Measurements from ENCODE around the gene ADD1. TPM values are rescaled to one million over a fixed set of nuclear protein-coding genes. Genes with fewer than 3 reads are reported as not detected.

Gene ADD1
- total RNA-seq, 1 experiment from 2014 or later, result 232 TPM

- DNase-seq (ENCODE audit: low spot score), result no peak
- Histone ChIP-seq H3K27me3 (replicated peaks; ENCODE audit: insufficient read depth, low read depth, low read length, poor library complexity) (no peaks in the 10 kb centered on the region), H3K4me1 (ENCODE audit: insufficient read depth, low read length, poor library complexity, severe bottlenecking) (peaks cover 15% of the 10 kb centered on the region), H3K4me3 (ENCODE audit: low read depth, low read length, poor library complexity, severe bottlenecking) (no peak overlapping the region), H3K27ac (ENCODE audit: low read depth, low read length, poor library complexity, severe bottlenecking) (peak overlapping the region; percentile 18), H3K9me3 (ENCODE audit: low read depth, low read length, poor library complexity, severe bottlenecking) (peaks cover 8% of the 10 kb centered on the region), H3K36me3 (ENCODE audit: insufficient read depth, low read length, poor library complexity, severe bottlenecking) (no peaks in the 10 kb centered on the region)
- CTCF ChIA-PET, result no interaction called here
- POLR2A ChIA-PET (ENCODE audit: low non-redundant PET), result no interaction called here
- no TSS peak for BruUV-seq (replicated peaks)
- TF ChIP-seq EZH2 (IDR thresholded peaks at IDR 0.05; ENCODE audit: borderline replicate concordance, low read depth, low read length, poor library complexity, severe bottlenecking) (no peak), CTCF (conservative IDR thresholded peaks at IDR 0.05; ENCODE audit: low read depth, low read length) (no peak)
- intact Hi-C loops (cut with micrococcal nuclease; ENCODE audit: unreplicated experiment), result no loop called here
Observed at GRCh38 chr4:2812612-2813354, 30.9 kb upstream of the ADD1 start.

GRCh38 chr4:2813446-2814405 is 29.9 kb upstream of the ADD1 start:
- H3K4me1 ChIP-seq (ENCODE audit: insufficient read depth, low read length, poor library complexity, severe bottlenecking), result peaks cover 15% of the 10 kb centered on the region
- intact Hi-C loops (cut with micrococcal nuclease; ENCODE audit: unreplicated experiment), result no loop called here
- DNase-seq (ENCODE audit: low spot score), result no peak
- no TSS peak for BruUV-seq (replicated peaks)
- POLR2A ChIA-PET (ENCODE audit: low non-redundant PET), result no interaction called here
- H3K4me3 ChIP-seq (ENCODE audit: low read depth, low read length, poor library complexity, severe bottlenecking), result no peak overlapping the region
- TF ChIP-seq EZH2 (IDR thresholded peaks at IDR 0.05; ENCODE audit: borderline replicate concordance, low read depth, low read length, poor library complexity, severe bottlenecking) (no peak), CTCF (conservative IDR thresholded peaks at IDR 0.05; ENCODE audit: low read depth, low read length) (no peak)
- no peaks in the 10 kb centered on the region for H3K36me3 ChIP-seq (ENCODE audit: insufficient read depth, low read length, poor library complexity, severe bottlenecking)
- CTCF ChIA-PET, result no interaction called here
- H3K27ac ChIP-seq (ENCODE audit: low read depth, low read length, poor library complexity, severe bottlenecking), result no peak overlapping the region
- H3K9me3 ChIP-seq (ENCODE audit: low read depth, low read length, poor library complexity, severe bottlenecking), result peaks cover 8% of the 10 kb centered on the region
- no peaks in the 10 kb centered on the region for H3K27me3 ChIP-seq (replicated peaks; ENCODE audit: insufficient read depth, low read depth, low read length, poor library complexity)

GRCh38 chr4:2814627-2815270 is 28.9 kb upstream of the ADD1 start:
- POLR2A ChIA-PET (ENCODE audit: low non-redundant PET), result no interaction called here
- intact Hi-C loops (cut with micrococcal nuclease; ENCODE audit: unreplicated experiment), result no loop called here
- CTCF ChIA-PET, result no interaction called here
- BruUV-seq (replicated peaks), result no TSS peak
- Histone ChIP-seq H3K9me3 (ENCODE audit: low read depth, low read length, poor library complexity, severe bottlenecking) (peaks cover 8% of the 10 kb centered on the region), H3K36me3 (ENCODE audit: insufficient read depth, low read length, poor library complexity, severe bottlenecking) (no peaks in the 10 kb centered on the region), H3K4me1 (ENCODE audit: insufficient read depth, low read length, poor library complexity, severe bottlenecking) (peaks cover 15% of the 10 kb centered on the region), H3K27me3 (replicated peaks; ENCODE audit: insufficient read depth, low read depth, low read length, poor library complexity) (no peaks in the 10 kb centered on the region), H3K27ac (ENCODE audit: low read depth, low read length, poor library complexity, severe bottlenecking) (no peak overlapping the region), H3K4me3 (ENCODE audit: low read depth, low read length, poor library complexity, severe bottlenecking) (no peak overlapping the region)
- no peak for DNase-seq (ENCODE audit: low spot score)
- TF ChIP-seq EZH2 (IDR thresholded peaks at IDR 0.05; ENCODE audit: borderline replicate concordance, low read depth, low read length, poor library complexity, severe bottlenecking) (no peak), CTCF (conservative IDR thresholded peaks at IDR 0.05; ENCODE audit: low read depth, low read length) (no peak)
